ENCODE results near the gene SMC1B. TPM values are rescaled to one million over a fixed set of nuclear protein-coding genes. Genes with fewer than 3 reads are reported as not detected.
"Not testable (repeated sequence)": the region's sequence is repeated elsewhere in the genome, so short reads cannot be mapped to it uniquely, and the experiment has no call there.

The SMC1B gene
- total RNA-seq, 1 donor from 2014 or later, result under 0.01 TPM

DNA sequence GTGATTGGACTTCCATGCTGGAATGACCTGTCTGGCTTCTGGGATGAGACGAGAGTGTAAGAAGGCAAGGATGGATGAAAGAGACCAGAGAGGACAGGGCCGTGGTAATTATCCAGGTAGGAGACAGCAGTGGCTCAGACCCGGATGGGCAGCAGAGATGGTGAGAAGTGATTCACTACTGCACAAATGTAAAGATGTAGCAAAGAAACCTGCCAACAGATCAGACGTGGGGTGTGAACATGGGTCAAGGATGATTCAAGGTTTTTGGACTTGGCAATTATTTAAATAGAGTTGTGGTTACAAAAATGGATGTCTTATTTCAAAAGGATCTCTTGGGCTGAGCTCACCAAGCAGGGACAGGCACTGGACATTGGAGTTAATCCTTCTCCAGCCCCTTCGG, 32.8 kb upstream of the SMC1B start:
- no peak for DNase-seq (ENCODE audit: low read depth in 2 of 2)

GRCh38 chr22:45445031-45445710, 31.8 kb upstream of the SMC1B start:
- no peak for DNase-seq (ENCODE audit: low read depth in 2 of 2)

GRCh38 chr22:45444168-45444567, 30.8 kb upstream of the SMC1B start:
- no peak for DNase-seq (ENCODE audit: low read depth in 2 of 2)

GRCh38 chr22:45442116-45442515, 28.7 kb upstream of the SMC1B start:
- no peak for DNase-seq (ENCODE audit: low read depth in 2 of 2)

- DNase-seq (ENCODE audit: low read depth in 2 of 2), result peak; percentile 36 to 42
These were observed 27.7 kb upstream of the SMC1B start for GRCh38 chr22:45441138-45441537.

- not testable (repeated sequence) for DNase-seq (ENCODE audit: low read depth in 2 of 2)
These were observed 27.3 kb upstream of the SMC1B start for GRCh38 chr22:45440688-45441087.

- DNase-seq (ENCODE audit: low read depth in 2 of 2), result no peak
These were observed 24.9 kb upstream of the SMC1B start for GRCh38 chr22:45438336-45438735.

- DNase-seq (ENCODE audit: low read depth in 2 of 2), result not testable (repeated sequence)
These were observed 23.6 kb upstream of the SMC1B start for GRCh38 chr22:45436871-45437517.

DNA sequence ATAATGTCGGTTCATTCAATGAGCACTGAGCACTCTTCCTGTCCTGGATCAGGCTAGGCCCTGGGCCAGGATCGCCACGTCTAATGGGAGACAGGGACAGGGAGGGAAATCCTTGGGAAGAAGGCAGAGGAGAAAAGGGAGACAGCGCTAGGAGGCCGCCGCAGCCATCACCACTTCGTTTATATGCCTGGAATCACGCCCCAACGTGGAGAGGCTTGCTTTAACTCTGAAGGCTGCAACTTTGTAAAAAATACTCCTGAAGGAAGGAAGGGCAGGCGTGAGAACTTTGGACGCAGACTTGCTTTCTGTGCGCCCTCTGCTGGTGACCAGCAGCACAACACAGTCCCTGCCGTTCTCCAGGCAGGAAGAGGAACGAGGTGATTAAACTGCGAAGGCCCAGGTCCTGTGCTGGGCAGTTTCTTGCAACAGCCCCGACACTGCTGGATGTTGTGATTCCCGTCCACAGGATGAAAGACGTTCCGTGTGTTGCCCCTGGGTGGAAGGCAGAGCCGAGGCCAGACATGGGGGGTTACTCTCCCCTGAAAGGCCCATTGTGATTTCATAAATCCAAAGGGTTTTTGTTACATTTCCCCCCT, 22.2 kb upstream of the SMC1B start:
- DNase-seq (ENCODE audit: low read depth in 2 of 2), result peak; percentile 77 to 88

DNA sequence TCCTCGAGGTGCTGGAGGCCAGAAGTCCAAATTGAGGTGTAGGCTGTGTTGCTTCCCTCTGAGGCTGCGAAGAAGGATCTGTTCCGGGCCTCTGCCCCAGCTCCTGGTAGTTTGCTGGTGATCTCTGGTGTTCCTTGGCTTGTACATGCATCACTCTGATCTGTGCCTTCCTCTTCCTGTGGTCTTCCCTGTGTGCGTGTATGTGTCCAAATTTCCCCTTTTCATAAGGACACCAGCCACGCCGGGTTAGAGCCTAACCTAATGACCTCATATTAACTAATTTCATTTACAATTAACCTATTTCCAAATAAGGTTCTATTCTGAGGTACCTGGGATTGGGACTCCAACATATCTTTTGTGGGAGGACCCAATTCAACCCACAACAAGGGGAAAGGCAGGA, 21.6 kb upstream of the SMC1B start:
- no peak for DNase-seq (ENCODE audit: low read depth in 2 of 2)

DNA sequence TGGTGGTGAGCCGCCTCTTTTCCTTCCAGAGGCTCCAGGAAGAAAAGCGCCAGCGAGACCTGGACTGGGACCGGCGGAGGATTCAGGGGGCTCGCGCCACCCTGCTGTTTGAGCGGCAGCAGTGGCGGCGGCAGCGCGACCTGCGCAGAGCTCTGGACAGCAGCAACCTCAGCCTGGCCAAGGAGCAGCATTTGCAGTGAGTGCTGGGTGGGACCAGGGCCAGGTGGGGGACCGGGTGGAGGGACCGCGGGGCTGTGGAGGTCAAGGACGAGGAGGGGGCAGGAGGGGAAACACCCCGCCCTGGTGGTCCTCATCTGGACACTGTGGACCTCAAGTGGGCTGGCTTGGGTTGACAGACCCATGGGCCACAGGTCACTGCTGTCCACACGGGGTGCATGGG, 17.5 kb upstream of the SMC1B start:
- DNase-seq (ENCODE audit: low read depth in 2 of 2), result no peak

DNA sequence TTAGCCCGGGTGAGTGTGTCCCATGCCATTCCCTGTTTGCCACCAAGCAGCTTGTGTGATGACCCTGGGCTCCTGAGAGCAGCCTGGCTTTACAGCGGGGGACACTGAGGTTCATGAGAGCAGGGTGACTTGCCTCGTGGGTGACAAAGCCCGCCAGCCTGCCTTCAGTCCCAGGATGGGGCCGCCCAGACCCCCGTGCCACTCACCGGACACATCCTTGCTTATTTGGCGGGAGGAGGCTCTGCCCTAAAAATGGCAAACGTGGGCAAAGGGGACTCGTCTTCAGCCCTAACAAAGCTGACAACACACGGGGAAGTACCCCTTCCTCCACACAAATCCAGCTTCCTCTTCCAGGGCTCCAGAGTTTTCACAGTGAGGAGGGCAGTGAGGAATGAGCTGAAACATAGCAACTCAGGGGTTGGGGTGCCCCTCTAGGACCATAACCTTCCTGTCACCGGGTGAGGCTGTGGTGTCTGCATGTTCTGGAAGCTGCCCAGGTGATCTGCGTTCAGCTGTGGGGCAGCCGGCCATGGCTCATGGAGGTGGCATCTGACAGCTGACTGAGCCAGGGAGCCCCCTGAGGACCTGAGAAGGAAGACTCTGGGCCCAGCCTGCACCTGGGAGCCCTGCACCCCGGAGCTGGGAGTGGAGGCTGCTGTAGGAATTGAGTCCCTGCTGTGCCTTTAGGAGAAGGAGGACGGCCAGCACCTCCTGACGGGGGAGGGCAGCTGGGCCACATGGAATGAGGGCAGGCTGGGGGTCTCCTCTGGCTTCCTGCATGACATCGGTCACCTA, 16.8 kb upstream of the SMC1B start:
- DNase-seq (ENCODE audit: low read depth in 2 of 2), result no peak

GRCh38 chr22:45429424-45429823, 16.0 kb upstream of the SMC1B start:
- DNase-seq (ENCODE audit: low read depth in 2 of 2), result no peak

- DNase-seq (ENCODE audit: low read depth in 2 of 2), result no peak
These were observed 15.3 kb upstream of the SMC1B start for GRCh38 chr22:45428391-45429385.

DNA sequence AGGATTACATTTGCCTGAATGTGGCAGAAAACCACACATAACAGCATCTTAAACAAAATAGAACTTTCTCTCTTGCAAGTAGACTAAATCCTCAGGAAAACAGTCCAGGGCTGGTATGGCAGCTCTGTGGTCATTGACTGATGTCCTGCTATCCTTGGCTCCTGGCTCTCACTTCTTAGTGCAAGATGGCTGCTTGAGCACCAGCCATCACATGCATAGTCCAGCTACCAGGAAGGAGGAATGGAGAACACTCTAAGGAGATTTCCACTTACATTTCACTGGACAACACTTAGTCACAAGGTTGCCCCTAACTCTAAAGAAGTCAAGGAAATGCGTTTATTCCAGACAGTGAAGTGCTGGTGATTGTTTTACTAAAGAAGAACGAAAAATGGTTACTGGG, 13.7 kb upstream of the SMC1B start:
- no peak for DNase-seq (ENCODE audit: low read depth in 2 of 2)

GRCh38 chr22:45426387-45426786, 13.0 kb upstream of the SMC1B start:
- DNase-seq (ENCODE audit: low read depth in 2 of 2), result no peak

DNA sequence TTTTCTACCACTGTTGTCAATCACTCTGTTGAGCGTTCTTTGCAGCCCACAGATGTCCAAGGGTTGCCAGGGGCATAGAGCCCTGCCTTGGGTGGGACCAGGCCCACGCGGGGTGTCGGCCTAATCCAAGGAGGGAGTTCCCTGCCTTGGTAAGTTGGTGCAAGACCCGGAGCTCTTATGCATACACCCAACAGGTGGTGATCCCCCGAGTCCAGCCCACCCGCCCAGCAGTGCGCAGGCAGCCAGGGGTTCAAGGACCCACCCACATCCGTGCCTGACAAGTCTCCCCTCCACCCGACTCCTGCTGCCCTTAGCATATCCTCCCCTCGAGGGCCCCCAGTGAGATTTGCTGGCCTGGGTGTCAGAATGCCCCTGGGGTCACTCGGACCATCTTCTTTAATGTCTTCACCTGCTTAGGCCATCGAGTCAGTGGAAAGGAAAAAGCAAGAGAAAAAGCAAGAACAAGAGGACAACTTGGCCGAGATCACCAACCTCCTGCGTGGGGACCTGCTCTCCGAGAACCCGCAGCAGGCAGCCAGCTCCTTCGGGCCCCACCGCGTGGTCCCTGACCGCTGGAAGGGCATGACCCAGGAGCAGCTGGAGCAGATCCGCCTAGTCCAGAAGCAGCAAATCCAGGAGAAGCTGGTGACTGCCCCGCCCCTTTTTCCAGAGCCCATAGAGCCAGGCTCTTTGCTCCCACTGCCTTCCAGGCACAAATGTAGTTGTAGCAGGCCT, 12.3 kb upstream of the SMC1B start:
- no peak for DNase-seq (ENCODE audit: low read depth in 2 of 2)

DNA sequence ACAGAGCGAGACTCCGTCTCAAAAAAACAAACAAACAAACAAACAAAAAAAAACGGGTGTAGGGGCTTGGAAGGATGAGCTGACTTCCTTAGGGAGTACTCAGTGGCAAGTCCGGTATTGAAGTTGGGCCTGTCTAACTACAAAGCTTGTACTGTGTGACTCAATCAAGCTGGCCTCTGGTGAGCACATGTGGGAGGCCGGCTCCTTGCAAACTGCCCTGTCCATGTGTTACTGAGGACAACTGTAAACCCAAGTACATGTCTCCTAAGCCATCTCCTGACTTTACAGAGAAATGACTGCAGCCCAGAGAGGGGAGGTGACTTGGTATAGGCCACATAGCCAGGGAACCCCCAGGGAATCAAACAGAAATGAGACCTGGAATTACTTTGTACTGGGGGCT, 11.7 kb upstream of the SMC1B start:
- no peak for DNase-seq (ENCODE audit: low read depth in 2 of 2)

GRCh38 chr22:45424241-45424731, 10.9 kb upstream of the SMC1B start:
- no peak for DNase-seq (ENCODE audit: low read depth in 2 of 2)

- DNase-seq (ENCODE audit: low read depth in 2 of 2), result no peak
These were observed 10.1 kb upstream of the SMC1B start for GRCh38 chr22:45423524-45423923.
